Keratinocyte (primary cell): ENCODE measurements around the gene ADAMTSL3. TPM values are rescaled to one million over a fixed set of nuclear protein-coding genes. Genes with fewer than 3 reads are reported as not detected.

Experiments
- DNase-seq: peaks from one replicate; pipeline ENCODE4 v3.0.0-alpha.2; 2011; ENCODE audit warnings: low read depth, missing footprints, low spot score
- FAIRE-seq: peaks from 2 replicates; lab custom pipeline; 2011; peaks lifted over from hg19 to GRCh38; lab: Jason Lieb, UNC
- H2AFZ ChIP-seq: 2 replicates; pipeline ENCODE4 v1.6.0; 2012; ENCODE audit warnings: low read length, control low read depth, inconsistent platforms; ENCODE audit not compliant: control insufficient read depth
- H3K27ac ChIP-seq: 2 replicates; pipeline ENCODE4 v1.5.1; 2011; ENCODE audit warnings: low read length; ENCODE audit not compliant: control insufficient read depth, insufficient read depth
- H3K27me3 ChIP-seq: 3 replicates; pipeline ENCODE4 v1.6.0; 2011; ENCODE audit warnings: low read length; ENCODE audit not compliant: control insufficient read depth, insufficient read depth; ENCODE audit errors: extremely low read depth
- H3K36me3 ChIP-seq, 2 experiments: 2 replicates in 1 of 2; 3 replicates in 1 of 2; pipeline ENCODE4 v1.5.1; 2011; ENCODE audit warnings: low read length in 2 of 2, mild to moderate bottlenecking in 1 of 2; ENCODE audit not compliant: control insufficient read depth in 2 of 2, insufficient read depth in 2 of 2; ENCODE audit errors: extremely low read depth in 1 of 2
- H3K4me1 ChIP-seq: 3 replicates; pipeline ENCODE4 v1.5.1; 2011; ENCODE audit warnings: low read length; ENCODE audit not compliant: control insufficient read depth, insufficient read depth; ENCODE audit errors: extremely low read depth
- H3K4me2 ChIP-seq: 3 replicates; pipeline ENCODE4 v1.6.0; 2011; ENCODE audit warnings: low read depth, low read length; ENCODE audit not compliant: control insufficient read depth, insufficient read depth; ENCODE audit errors: extremely low read depth
- H3K4me3 ChIP-seq, 3 experiments: fragments of 200-600 bp in 1 of 3; sonication (generic) in 1 of 3; 2 replicates in 2 of 3; 3 replicates in 1 of 3; pipeline ENCODE4 v1.5.1; 2011 to 2016; ENCODE audit warnings: low read length in 3 of 3, mild to moderate bottlenecking in 3 of 3, control low read depth in 2 of 3, inconsistent platforms in 1 of 3, low read depth in 1 of 3, mixed read lengths in 1 of 3, mixed run types in 1 of 3, moderate library complexity in 1 of 3; ENCODE audit not compliant: control insufficient read depth in 2 of 3, insufficient read depth in 2 of 3; ENCODE audit errors: extremely low read depth in 1 of 3
- H3K79me2 ChIP-seq: 2 replicates; pipeline ENCODE4 v1.6.0; 2012; ENCODE audit warnings: low read length; ENCODE audit not compliant: control insufficient read depth, insufficient read depth
- H3K9ac ChIP-seq: 3 replicates; pipeline ENCODE4 v1.6.0; 2011; ENCODE audit warnings: low read length; ENCODE audit not compliant: control insufficient read depth, insufficient read depth; ENCODE audit errors: extremely low read depth
- H3K9me1 ChIP-seq: 3 replicates; pipeline ENCODE4 v1.6.0; 2011; ENCODE audit warnings: low read length; ENCODE audit not compliant: control insufficient read depth, insufficient read depth; ENCODE audit errors: extremely low read depth
- H3K9me3 ChIP-seq: 2 replicates; pipeline ENCODE4 v1.5.1; 2012; ENCODE audit warnings: low read depth, low read length; ENCODE audit not compliant: control insufficient read depth
- H4K20me1 ChIP-seq: 3 replicates; pipeline ENCODE4 v1.6.0; 2011; ENCODE audit warnings: low read length; ENCODE audit not compliant: control insufficient read depth, insufficient read depth; ENCODE audit errors: extremely low read depth
- CTCF ChIP-seq, 3 experiments: IDR thresholded peaks in 1 of 3; conservative IDR thresholded peaks in 1 of 3; optimal IDR thresholded peaks in 1 of 3; 2 replicates in 2 of 3; 3 replicates in 1 of 3; pipeline versions ENCODE3 to v1.5.1; 2011; ENCODE audit warnings: low read length in 3 of 3, mild to moderate bottlenecking in 3 of 3, moderate library complexity in 2 of 3, control low read depth in 1 of 3, inconsistent platforms in 1 of 3; ENCODE audit not compliant: insufficient read depth in 2 of 3; ENCODE audit errors: extremely low read depth in 1 of 3
- EZH2 ChIP-seq: IDR thresholded peaks from one replicate; pipeline ENCODE4 v1.6.1; 2012; ENCODE audit warnings: inconsistent platforms, mild to moderate bottlenecking, low read length, moderate library complexity
- dilution Hi-C: fragments of 300-500 bp; cut with MboI; formaldehyde crosslinking; loops from one replicate; pipeline ENCODE4 v1.7.0; 2020; ENCODE audit warnings: low sequenced_read_pairs; ENCODE audit not compliant: extremely low pct_ligation_motif_present
- polyA plus RNA-seq, 5 experiments: library from polyadenylated mRNA; depleted of rRNA in 3 of 5; stranded (reverse) in 3 of 5; stranded (forward) in 1 of 5; unstranded in 1 of 5; fragments of >200 nt; gene quantifications; 1 replicate in 1 of 5; 2 replicates in 3 of 5; 3 replicates in 1 of 5; pipeline versions ENCODE4 v1.2.1 to v1.2.3, GENCODE V29; 2011 to 2012; ENCODE audit warnings: missing spikeins in 2 of 5, low read depth in 1 of 5, low replicate concordance in 1 of 5

Gene ADAMTSL3
- polyA plus RNA-seq, 1 donor (not counting 4 experiments of a cell fraction or from before 2014, with no cell fraction given) = 0.01 TPM

GRCh38 chr15:83813682-83814081 is 159.8 kb downstream of the ADAMTSL3 start:
- H3K4me1 ChIP-seq = peaks cover 3% of the 10 kb centered on the region
- H3K79me2 ChIP-seq = no peaks in the 10 kb centered on the region
- H3K27me3 ChIP-seq = no peaks in the 10 kb centered on the region
- H3K36me3 ChIP-seq = no peaks in the 10 kb centered on the region
- TF ChIP-seq CTCF (optimal IDR thresholded peaks at IDR 0.05 in 1 of 3, IDR thresholded peaks at IDR 0.05 in 1 of 3, conservative IDR thresholded peaks at IDR 0.05 in 1 of 3; ENCODE audit: extremely low read depth in 1 of 3, insufficient read depth in 2 of 3, low read length in 3 of 3) = no peak
- TF ChIP-seq EZH2 = no peak
- no peaks in the 10 kb centered on the region for H3K9me1 ChIP-seq
- dilution Hi-C loops = no loop called here
- no peak overlapping the region for H3K4me2 ChIP-seq
- H3K9ac ChIP-seq = no peak overlapping the region
- DNase-seq (no peak), FAIRE-seq (no peak)
- H2AFZ ChIP-seq = no peak overlapping the region
- H3K9me3 ChIP-seq = no peaks in the 10 kb centered on the region
- H4K20me1 ChIP-seq = no peaks in the 10 kb centered on the region
- no peak overlapping the region for H3K27ac ChIP-seq
- no peak overlapping the region for H3K4me3 ChIP-seq

- no peak for DNase-seq
- Histone ChIP-seq H3K27ac (no peak overlapping the region), H3K9me3 (no peaks in the 10 kb centered on the region), H3K9ac (no peak overlapping the region), H3K36me3 (no peaks in the 10 kb centered on the region), H2AFZ (no peak overlapping the region), H3K4me3 (no peak overlapping the region), H4K20me1 (no peaks in the 10 kb centered on the region), H3K79me2 (no peaks in the 10 kb centered on the region), H3K27me3 (no peaks in the 10 kb centered on the region), H3K9me1 (no peaks in the 10 kb centered on the region), H3K4me2 (no peak overlapping the region), H3K4me1 (no peaks in the 10 kb centered on the region)
- no peak for TF ChIP-seq EZH2
- no peak for TF ChIP-seq CTCF (optimal IDR thresholded peaks at IDR 0.05 in 1 of 3, IDR thresholded peaks at IDR 0.05 in 1 of 3, conservative IDR thresholded peaks at IDR 0.05 in 1 of 3; ENCODE audit: extremely low read depth in 1 of 3, insufficient read depth in 2 of 3, low read length in 3 of 3)
- dilution Hi-C loops = no loop called here
- FAIRE-seq = no peak
Observed at GRCh38 chr15:83815506-83815905, 161.6 kb downstream of the ADAMTSL3 start.
